Measurements from ENCODE around the gene PLK2. TPM values are rescaled to one million over a fixed set of nuclear protein-coding genes. Genes with fewer than 3 reads are reported as not detected.

The PLK2 gene
- total RNA-seq = 12.3 TPM

DNA sequence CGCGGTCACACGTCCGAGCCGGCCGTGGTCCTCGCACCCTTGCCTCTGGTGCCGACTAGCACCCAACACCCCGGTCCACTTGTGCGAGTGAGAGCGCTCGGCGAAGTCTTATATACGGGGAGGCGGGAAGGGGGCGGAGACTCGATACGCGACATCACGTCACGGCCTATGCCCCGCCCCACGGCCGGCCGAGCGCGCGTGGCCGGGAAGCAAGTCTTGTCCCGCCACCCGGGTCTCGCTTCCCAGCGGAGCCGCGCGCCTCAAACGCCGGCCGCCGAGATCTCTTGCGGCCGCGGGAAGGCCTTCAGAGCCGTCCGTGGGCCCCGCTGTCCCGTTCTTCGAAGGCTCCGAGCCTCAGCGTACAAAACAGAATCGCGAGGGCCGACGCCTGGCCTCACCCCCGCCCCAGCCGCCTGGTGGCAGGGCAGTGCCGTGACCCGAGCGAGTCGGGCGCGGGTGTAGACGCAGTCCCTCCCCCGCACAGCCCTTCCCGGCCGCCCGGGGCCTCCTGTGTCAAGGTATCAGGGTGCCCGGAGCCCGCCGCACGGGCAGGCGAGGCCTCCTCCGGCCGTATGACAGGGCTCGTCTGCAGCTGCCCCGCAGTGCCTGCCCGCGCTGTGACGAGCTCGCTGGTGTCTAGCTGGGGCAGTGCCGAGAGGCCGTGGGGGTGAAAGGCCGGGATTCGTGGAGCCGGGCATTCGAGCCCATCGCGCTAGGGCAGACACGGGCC lies at the start of gene PLK2:
TSS of gene PLK2 (minus strand) at position 85 of the 730 bp plus-strand sequence. CDS start 127 bp downstream, outside the sequence.
- DNase-seq (ENCODE audit: low spot score) (peak; percentile 97), ATAC-seq (peak; percentile 84)

DNA sequence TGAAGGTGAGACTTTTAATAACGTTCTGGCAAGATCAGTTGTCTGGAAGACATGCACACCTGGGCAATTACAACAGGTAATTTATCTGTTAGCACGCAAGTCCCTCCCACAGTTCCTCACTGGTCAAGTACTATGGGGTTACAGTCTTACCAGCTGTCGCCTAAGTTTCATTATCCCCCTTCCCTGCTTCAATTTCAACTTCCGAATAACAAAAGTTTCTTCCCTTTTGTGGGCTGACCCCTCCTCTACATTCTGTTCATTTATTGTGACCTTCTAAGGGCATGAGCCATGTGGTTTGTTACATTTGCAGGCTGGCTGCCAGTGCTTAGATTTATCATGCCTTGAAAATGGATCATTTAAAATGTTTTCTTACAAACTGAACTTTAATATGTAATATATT lies 47.8 kb upstream of the PLK2 start:
- no peak for DNase-seq (ENCODE audit: low spot score)
- no peak for ATAC-seq

- ATAC-seq (no peak), DNase-seq (ENCODE audit: low spot score) (no peak)
Measured at GRCh38 chr5:58505971-58506640, 46.2 kb upstream of the PLK2 start.

GRCh38 chr5:58505502-58505901 lies 45.6 kb upstream of the PLK2 start:
- DNase-seq (ENCODE audit: low spot score) (no peak), ATAC-seq (no peak)

DNA sequence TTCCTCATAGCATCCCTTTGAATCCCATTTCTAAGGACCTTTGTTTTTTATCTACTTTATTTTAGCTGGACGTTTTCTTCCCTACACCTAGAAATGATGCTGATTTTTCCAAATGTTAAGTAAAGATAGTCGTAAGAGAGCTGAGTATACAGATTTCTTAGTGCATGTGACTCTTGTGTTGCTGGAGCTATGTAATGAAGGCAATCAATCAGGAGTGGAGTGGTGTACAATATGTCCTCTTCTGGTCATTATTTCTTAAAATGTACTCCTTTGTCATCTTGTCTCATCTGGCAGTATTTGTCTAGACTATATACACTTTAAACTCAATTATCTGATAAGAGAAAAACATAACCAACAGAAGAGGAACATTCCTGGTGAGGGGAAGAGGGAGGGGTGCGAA lies 44.9 kb upstream of the PLK2 start:
- ATAC-seq = no peak
- DNase-seq (ENCODE audit: low spot score) = no peak

DNA sequence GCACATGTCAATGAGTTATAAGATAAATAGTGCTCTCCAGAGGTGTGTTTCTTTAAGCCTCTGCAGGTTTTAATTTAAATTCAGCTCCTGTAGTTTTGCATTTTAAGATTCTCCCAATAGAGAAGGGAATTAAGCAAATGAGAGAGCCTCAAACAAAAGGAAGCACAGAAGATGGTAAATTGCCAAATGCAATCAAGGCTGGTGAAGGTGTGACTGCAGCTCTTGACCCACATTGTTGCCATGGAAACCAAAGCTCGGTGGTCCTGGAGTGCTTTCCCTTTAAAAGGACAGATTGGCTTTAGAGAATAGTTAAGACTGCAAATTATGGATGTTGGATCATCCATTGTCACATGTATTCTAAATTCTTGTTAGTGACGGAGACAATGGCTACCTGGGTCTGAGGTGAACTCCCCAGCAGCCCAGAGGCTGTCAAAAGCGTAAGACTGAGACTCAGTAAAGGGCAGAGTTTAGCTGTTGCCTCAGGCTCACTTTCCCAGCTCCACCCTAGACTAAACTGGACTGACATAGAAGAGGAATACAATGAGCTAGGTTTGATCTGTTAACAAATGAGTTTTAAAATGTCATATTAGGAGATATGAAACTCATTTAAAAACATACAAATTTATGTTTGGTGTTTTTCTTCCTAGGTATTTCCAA lies 43.6 kb upstream of the PLK2 start:
- DNase-seq (ENCODE audit: low spot score) (no peak), ATAC-seq (no peak)

DNA sequence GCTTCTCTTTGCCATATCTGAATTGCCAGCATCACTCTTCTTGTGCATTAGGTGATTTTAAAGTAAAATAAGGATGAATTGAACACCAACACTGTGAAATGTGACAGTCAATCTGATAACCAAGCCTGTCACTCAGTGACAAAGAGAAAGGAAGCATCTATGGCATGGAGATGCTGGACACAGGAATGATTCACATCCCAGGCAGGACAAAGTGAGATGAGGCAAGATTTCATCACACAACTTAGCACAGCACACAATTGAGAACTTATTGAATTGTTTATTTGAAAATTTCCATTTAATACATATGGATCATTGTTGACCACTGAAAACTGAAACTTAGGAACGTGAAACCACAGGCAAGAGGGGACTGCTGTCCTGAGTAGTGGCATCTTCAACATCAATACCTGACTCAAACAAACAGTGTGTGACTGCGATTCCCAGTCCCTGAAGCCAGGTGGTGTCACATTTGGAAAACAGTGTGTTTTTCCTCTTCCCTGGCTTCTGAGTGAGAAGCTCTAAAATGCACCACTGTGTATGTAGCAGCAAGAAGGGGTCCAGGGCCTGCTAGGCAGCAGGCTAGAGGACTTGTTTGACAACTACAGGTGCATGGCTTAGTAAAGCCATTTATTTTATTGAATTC lies 42.0 kb upstream of the PLK2 start:
- DNase-seq (ENCODE audit: low spot score) (no peak), ATAC-seq (peak; percentile 41)

GRCh38 chr5:58499941-58500340 lies 40.1 kb upstream of the PLK2 start:
- ATAC-seq = no peak
- no peak for DNase-seq (ENCODE audit: low spot score)

DNA sequence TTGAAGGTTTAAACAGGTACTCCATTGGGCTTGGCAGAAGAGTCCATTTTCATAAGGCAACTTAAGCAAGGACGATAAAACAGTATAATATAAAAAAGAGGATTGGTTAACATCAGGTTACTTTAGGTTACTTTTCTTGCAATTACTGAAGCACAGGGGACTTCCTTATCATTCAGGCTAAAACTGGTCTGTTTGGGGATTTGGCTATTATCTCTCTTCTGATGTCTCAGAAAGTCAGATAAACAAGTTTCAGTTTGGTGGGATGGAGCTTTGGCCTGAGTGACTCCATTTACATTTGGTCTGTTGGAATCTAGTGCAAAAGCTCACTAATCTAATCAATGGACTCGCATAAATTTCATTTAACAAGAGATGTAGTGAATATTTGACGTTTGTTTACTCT lies 39.3 kb upstream of the PLK2 start:
- DNase-seq (ENCODE audit: low spot score) (no peak), ATAC-seq (no peak)

DNA sequence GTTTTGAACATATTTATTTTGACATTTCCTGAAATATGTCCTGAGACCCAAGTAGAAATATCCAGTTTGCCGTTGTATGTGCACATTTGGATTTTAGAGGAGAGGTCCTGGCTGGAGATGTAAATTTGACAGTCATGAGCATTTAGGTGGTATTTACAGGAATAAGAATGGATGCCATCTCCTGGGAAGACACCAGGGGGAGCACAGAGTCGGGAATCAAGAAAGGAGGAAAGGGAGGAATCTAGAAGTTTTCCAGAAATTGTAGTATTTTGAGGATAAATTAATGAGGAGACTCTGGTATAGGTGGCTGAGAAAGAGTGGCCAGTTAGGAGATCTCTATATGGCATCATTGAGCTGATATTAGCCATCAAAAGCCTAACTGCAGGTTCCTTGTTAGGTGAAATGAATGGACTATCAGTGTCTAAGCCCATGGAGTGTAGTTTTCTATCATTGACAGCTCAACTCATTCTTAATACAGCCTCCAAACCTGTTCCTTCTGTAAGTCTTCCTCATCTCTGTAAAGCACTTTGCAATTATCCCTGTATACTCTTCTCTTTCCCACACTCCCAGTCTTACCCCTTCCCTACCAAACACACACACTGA lies 38.6 kb upstream of the PLK2 start:
- ATAC-seq = peak; percentile 73
- DNase-seq (ENCODE audit: low spot score) = no peak

DNA sequence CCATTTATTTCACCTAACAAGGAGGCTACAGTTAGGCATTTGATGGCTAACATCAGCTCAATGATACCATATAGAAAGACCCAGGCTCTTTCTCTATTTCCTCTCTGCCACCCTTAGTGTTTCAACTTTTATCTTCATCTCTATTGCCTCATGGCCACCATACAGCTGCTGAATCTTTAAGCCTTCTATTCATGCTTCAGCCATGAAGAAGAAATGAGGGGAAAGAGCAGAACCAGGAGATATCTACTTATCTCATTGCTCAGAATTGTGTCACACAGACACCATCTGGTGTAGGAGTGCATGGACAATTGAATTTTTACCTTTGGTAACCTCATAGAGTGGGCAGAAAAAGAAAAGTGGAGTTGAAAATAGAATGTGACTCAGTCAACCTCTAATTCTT lies 38.0 kb upstream of the PLK2 start:
- DNase-seq (ENCODE audit: low spot score) (no peak), ATAC-seq (no peak)

- ATAC-seq (no peak), DNase-seq (ENCODE audit: low spot score) (no peak)
Measured at GRCh38 chr5:58497386-58497785, 37.5 kb upstream of the PLK2 start.

DNA sequence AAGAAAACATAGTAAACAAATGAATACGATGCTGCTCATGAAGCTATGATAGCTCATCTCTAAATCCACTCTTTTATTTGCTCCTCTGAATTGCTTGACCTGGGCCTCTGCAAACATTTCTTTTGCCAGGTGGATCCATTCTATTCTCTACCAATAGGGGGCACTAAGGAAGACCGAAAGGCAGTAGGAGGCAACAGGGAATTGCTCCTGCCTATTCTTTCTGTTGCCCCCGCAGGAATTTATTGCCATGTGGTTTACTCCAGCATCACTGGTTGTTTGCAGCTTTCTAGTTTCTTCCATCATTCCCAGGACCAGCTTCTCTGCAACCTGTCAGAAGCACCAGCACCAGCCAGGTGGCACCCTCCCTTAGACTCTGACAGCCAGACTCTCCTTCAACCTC lies 36.6 kb upstream of the PLK2 start:
- peak; percentile 37 for ATAC-seq

GRCh38 chr5:58493141-58493540 lies 33.3 kb upstream of the PLK2 start:
- no peak for ATAC-seq

More for the DNA sequence above, 36.6 kb upstream of the PLK2 start:
- no peak for DNase-seq (ENCODE audit: low spot score)

GRCh38 chr5:58491216-58491892 lies 31.5 kb upstream of the PLK2 start, which contains the start of gene GAPT:
Gene GAPT, plus strand, starts transcription at chr5:58491435. Its CDS starts 3,102 bp downstream, at chr5:58494537.
- DNase-seq (ENCODE audit: low spot score) (no peak), ATAC-seq (no peak)

More at GRCh38 chr5:58493141-58493540, 33.3 kb upstream of the PLK2 start:
- DNase-seq (ENCODE audit: low spot score) = no peak

DNA sequence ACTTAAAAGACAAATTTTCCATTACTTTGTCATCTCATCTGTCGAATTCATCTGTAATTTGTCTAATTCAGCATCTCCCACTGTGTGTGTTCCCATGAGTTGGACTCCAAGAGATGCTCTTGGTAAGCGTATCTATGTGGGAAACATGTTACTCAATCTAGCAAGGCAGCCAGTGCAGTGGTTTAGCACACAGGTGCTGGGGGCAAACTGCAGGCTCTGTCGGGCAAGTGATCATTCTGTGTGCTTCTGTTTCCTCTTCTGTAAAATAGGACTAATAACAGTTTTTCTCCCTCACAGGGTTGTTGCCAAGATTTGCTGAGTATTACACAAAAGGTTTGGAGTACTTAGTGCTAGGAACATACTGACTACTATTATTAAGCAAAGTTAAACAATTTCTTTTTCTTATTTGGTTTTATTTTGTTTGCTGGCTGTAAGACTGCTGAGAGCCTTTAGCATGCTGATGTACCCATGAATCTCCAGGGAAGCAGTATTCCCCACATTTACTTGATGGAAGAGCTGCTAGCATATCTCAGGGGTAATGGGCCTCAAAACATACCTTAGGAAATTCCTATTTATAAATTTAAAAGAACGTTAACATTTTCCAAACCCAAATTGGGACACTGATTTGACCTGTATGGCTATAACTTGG lies 30.6 kb upstream of the PLK2 start:
- DNase-seq (ENCODE audit: low spot score) (no peak), ATAC-seq (no peak)

DNA sequence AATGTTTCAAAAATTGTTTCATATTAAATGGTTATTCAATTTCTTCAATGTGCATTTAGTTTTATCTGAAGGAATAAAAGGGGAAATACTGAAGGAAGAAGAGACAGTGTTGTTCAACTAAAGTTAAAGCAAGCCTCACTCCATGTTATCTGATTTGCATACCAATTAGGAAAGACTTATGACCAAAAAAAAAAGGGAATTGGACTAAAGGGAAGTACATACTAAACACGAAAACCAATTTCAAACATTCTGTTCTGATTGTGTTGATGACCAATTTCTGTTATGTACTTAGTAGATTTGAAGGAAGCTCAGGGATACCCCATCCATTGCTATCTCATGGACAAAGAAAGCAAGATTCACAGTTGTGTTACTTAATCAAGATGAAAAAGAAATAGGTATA lies 26.4 kb upstream of the PLK2 start:
- ATAC-seq (no peak), DNase-seq (ENCODE audit: low spot score) (no peak)

DNA sequence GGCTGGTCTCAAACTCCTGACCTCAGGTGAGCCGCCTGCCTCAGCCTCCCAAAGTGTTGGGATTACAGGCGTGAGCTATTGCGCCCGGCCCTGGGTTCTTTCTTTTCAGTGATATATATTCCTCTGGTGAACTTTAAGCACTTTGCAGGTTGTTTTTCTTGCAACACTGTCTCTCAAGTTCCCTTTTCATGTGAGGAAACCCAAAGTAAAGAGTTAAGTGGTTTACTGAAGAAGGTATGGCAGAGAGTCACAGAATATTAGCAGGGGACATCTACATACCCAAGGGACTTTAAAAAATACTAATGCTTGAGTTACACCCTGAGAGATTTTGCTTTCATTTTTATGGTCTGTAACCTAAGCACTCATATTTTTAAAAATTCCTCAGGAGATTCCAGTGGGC lies 24.6 kb upstream of the PLK2 start:
- no peak for DNase-seq (ENCODE audit: low spot score)

DNA sequence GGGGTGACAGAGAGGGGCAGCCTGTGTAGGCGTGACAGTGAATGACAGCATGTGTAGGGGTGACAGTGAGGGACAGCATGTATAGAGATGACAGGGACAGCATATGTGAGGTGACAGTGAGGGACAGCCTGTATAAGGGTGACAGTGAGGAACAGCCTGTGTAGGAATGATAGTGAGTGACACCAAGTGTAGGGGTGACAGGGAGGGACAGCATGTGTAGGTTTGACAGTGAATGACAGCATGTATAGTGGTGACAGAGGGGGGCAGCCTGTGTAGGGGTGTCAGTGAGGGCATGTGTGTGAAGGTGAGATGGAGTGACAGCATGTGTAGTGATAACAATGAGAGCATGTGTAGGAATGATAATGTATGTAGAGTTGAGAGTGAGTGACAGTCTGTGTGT lies 22.6 kb upstream of the PLK2 start:
- no peak for DNase-seq (ENCODE audit: low spot score)
- no peak for ATAC-seq

More for the DNA sequence above, 24.6 kb upstream of the PLK2 start:
- no peak for ATAC-seq

GRCh38 chr5:58481828-58482227 lies 21.9 kb upstream of the PLK2 start:
- DNase-seq (ENCODE audit: low spot score) = no peak
- no peak for ATAC-seq

All from left lobe of liver (tissue), 2 donors.